Liver (tissue), 9 donors: Measurements from ENCODE around the gene E2F4. TPM values are rescaled to one million over a fixed set of nuclear protein-coding genes. Genes with fewer than 3 reads are reported as not detected.

Source experiments
- DNase-seq: peaks from one replicate; pipeline ENCODE4 v3.0.0-alpha.2; 2017; ENCODE audit warnings: low spot score
- H3K27ac ChIP-seq, 2 donors: one replicate each; pipeline ENCODE4 v1.7.0; 2013; ENCODE audit warnings: inconsistent platforms in 2 of 2, low read length in 2 of 2, control low read depth in 1 of 2, low read depth in 1 of 2, mild to moderate bottlenecking in 1 of 2
- H3K27me3 ChIP-seq, 4 donors: one replicate each; pipeline versions ENCODE4 v1.6.1 to v1.7.0; 2013; ENCODE audit warnings: low read length in 3 of 4, inconsistent platforms in 1 of 4, mild to moderate bottlenecking in 1 of 4, moderate library complexity in 1 of 4; ENCODE audit not compliant: control insufficient read depth in 4 of 4, insufficient read depth in 4 of 4
- H3K36me3 ChIP-seq, 4 donors: one replicate each; pipeline versions ENCODE4 v1.6.1 to v1.7.0; 2013; ENCODE audit warnings: low read length in 3 of 4, mild to moderate bottlenecking in 3 of 4, low read depth in 1 of 4, moderate library complexity in 1 of 4; ENCODE audit not compliant: control insufficient read depth in 4 of 4, insufficient read depth in 3 of 4
- H3K4me1 ChIP-seq, 4 donors: one replicate each; pipeline versions ENCODE4 v1.6.1 to v1.7.0; 2013; ENCODE audit warnings: low read length in 3 of 4, mild to moderate bottlenecking in 3 of 4, moderate library complexity in 1 of 4; ENCODE audit not compliant: control insufficient read depth in 4 of 4, insufficient read depth in 4 of 4
- H3K4me3 ChIP-seq, 3 donors: one replicate each; pipeline versions ENCODE4 v1.6.1 to v1.7.0; 2013; ENCODE audit warnings: low read length in 3 of 3, control low read depth in 1 of 3, low read depth in 1 of 3, mild to moderate bottlenecking in 1 of 3
- H3K9ac ChIP-seq, 2 donors: one replicate each; pipeline ENCODE4 v1.7.0; 2013; ENCODE audit warnings: low read length in 2 of 2, mild to moderate bottlenecking in 2 of 2, moderate library complexity in 2 of 2, control low read depth in 1 of 2, low read depth in 1 of 2
- H3K9me3 ChIP-seq, 4 donors: one replicate each; pipeline versions ENCODE4 v1.6.1 to v1.7.0; 2013; ENCODE audit warnings: low read length in 3 of 4; ENCODE audit not compliant: control insufficient read depth in 4 of 4
- CTCF ChIP-seq: fragments of 150-350 bp; IDR thresholded peaks from 2 replicates; pipeline ENCODE4 v1.5.1; 2017; ENCODE audit warnings: improper control_type of control experiment, low read depth, low read length; ENCODE audit not compliant: missing input control
- FOXA1 ChIP-seq: IDR thresholded peaks from 2 replicates; pipeline ENCODE4 v1.6.1; 2016; ENCODE audit warnings: antibody characterized with exemption
- GABPA ChIP-seq, 2 donors: IDR thresholded peaks in 1 of 2; conservative IDR thresholded peaks in 1 of 2; 2 replicates each; pipeline ENCODE4 v1.6.1; 2016; ENCODE audit warnings: antibody characterized with exemption in 2 of 2, mild to moderate bottlenecking in 1 of 2, moderate library complexity in 1 of 2
- HNF4G ChIP-seq: IDR thresholded peaks from 2 replicates; pipeline ENCODE4 v1.6.1; 2016; ENCODE audit warnings: antibody characterized with exemption
- JUND ChIP-seq, 2 donors: IDR thresholded peaks; 2 replicates each; pipeline ENCODE4 v1.6.1; 2016; ENCODE audit warnings: antibody characterized with exemption in 2 of 2
- NR2F2 ChIP-seq: IDR thresholded peaks from 2 replicates; pipeline ENCODE4 v1.6.1; 2016; ENCODE audit warnings: antibody characterized with exemption
- RAD21 ChIP-seq, 2 donors: IDR thresholded peaks; 2 replicates each; pipeline ENCODE4 v1.6.1; 2016; ENCODE audit warnings: antibody characterized with exemption in 2 of 2, mild to moderate bottlenecking in 2 of 2
- REST ChIP-seq: IDR thresholded peaks from 2 replicates; pipeline ENCODE4 v1.6.1; 2016; ENCODE audit warnings: antibody characterized with exemption, mild to moderate bottlenecking
- RXRA ChIP-seq, 2 donors: IDR thresholded peaks; 2 replicates each; pipeline ENCODE4 v1.6.1; 2017 to 2018; ENCODE audit warnings: antibody characterized with exemption in 2 of 2, mild to moderate bottlenecking in 1 of 2
- SP1 ChIP-seq: IDR thresholded peaks from 2 replicates; pipeline ENCODE4 v1.6.1; 2018; ENCODE audit warnings: antibody characterized with exemption, mild to moderate bottlenecking
- TAF1 ChIP-seq: conservative IDR thresholded peaks from 2 replicates; pipeline ENCODE4 v1.6.1; 2016; ENCODE audit warnings: antibody characterized with exemption, mild to moderate bottlenecking
- WGBS: extraction: QIAGEN DNeasy Blood & Tissue Kit; methylation state at CpG from one replicate; pipeline ENCODE4 v1.1.7; 2013; 5-methylcytosine and 5-hydroxymethylcytosine counted together
- polyA plus RNA-seq, 2 donors: library from polyadenylated mRNA; stranded (reverse) in 1 of 2; unstranded in 1 of 2; fragments of 200-250 nt in 1 of 2; fragments of >200 nt in 1 of 2; fragmentation: Nextera tagmentation in 1 of 2; extraction: Ambion mirVana in 1 of 2; gene quantifications; one replicate each; pipeline versions ENCODE4 v1.2.1 to v1.2.3, GENCODE V29; 2013 to 2015
- total RNA-seq, 2 donors: library from RNA; depleted of rRNA; stranded (reverse); fragments of >200 nt; gene quantifications; one replicate each; pipeline ENCODE4 v1.2.3, GENCODE V29; 2014
- TF ChIP-seq, protein P1 (sequence below): IDR thresholded peaks from 2 replicates; pipeline ENCODE4 v1.6.1; 2016; ENCODE audit warnings: antibody characterized with exemption
- donor health status: healthy.
- donor health status: healthy.
- donor health status: healthy.
- donor health status: healthy.
- donor health status: healthy.

Gene E2F4
- total and polyA plus RNA-seq, 4 donors: 18.1 to 107 (median 30.0) TPM

DNA sequence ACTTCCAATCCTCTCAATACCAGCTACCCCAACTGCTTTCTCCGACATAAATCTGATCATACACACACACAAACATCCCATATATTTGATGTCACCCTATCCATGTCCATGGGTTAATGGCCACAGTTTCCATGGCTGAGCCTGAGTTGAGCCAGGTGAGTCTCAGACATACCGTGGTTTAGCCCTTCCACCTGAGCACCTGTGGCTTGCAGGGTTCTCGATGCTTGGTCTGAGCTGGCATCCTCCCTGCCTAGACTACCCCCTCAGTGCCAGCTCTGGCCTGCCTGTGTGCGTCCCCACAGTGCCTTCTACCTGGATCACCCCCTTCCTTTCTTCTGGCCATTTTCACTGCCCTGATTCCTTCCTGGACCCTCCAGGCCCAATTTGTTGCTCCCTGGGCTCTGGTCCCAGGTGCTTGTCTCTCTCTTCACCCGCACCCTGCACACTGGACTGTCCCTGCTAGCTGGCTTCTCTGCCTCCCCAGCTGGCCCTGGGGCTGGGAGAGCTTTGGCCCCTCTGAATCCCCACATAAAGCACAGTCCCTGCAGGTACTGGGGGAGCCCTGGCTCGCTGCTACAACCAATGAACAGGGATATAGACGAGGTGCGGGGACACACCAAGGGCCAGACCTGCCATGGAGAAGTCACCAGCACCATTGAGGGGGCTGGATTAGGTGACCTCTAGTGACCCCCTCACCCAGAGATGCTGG, 14.3 kb downstream of the E2F4 start:
- Histone ChIP-seq H3K9ac (no peak overlapping the region), H3K9me3 (no peaks in the 10 kb centered on the region), H3K4me1 (peaks cover 13 to 23% (median 17%) of the 10 kb centered on the region in 4 donors), H3K27me3 (no peaks in the 10 kb centered on the region), H3K36me3 (peaks cover 2 to 27% (median 7%) of the 10 kb centered on the region in 4 donors), H3K4me3 (no peak overlapping the region), H3K27ac (no peak overlapping the region)
- WGBS: 95% methylated on average over 8 of the region's 8 CpGs
- TF ChIP-seq JUND (IDR thresholded peaks at IDR 0.05): no peak
- no peak for TF ChIP-seq HNF4G
- no peak for TF ChIP-seq TAF1
- TF ChIP-seq NR2F2: no peak
- TF ChIP-seq SP1: no peak
- TF ChIP-seq FOXA1: no peak
- no peak for TF ChIP-seq GABPA (IDR thresholded peaks at IDR 0.05 in 1 of 2, conservative IDR thresholded peaks at IDR 0.05 in 1 of 2)
- TF ChIP-seq CTCF: no peak
- DNase-seq: no peak

GRCh38 chr16:67206838-67207248, 14.9 kb downstream of the E2F4 start:
- DNase-seq: no peak
- no peak for TF ChIP-seq RAD21 (IDR thresholded peaks at IDR 0.05)
- no peak for TF ChIP-seq JUND (IDR thresholded peaks at IDR 0.05)
- TF ChIP-seq, protein P1, sequence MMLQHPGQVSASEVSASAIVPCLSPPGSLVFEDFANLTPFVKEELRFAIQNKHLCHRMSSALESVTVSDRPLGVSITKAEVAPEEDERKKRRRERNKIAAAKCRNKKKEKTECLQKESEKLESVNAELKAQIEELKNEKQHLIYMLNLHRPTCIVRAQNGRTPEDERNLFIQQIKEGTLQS: no peak
- no peak for TF ChIP-seq RXRA (IDR thresholded peaks at IDR 0.05)
- no peak for TF ChIP-seq REST
- Histone ChIP-seq H3K9ac (no peak overlapping the region), H3K27me3 (no peaks in the 10 kb centered on the region), H3K36me3 (peaks cover 0 to 23% (median 5%) of the 10 kb centered on the region in 4 donors), H3K27ac (no peak overlapping the region), H3K9me3 (no peaks in the 10 kb centered on the region), H3K4me1 (peaks cover 14 to 24% (median 18%) of the 10 kb centered on the region in 4 donors), H3K4me3 (no peak overlapping the region)
- 97% methylated on average over 3 of the region's 3 CpGs for WGBS
